ENCODE measurements around the gene KCNH8. TPM values are rescaled to one million over a fixed set of nuclear protein-coding genes. Genes with fewer than 3 reads are reported as not detected.

Gene KCNH8
- total RNA-seq, 1 donor from 2014 or later, result not detected

DNA sequence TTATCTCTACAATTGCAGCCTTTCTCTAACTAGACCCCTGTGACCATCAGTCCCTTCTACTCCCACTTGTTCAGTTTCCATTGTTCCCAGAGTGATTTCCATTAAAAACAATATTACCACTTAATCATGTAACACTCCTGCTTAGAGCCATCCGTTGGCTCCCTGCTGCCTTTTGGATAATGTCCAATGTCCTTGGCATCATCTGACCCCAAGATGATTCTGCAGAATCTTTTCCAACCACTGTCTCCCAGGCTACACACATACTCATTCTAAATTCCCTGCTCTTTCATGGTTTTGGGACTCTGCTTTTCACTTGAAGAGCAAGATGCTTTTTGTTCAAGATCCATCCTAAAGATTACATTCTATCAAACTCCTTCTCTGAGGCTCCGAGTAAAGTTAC is 7.1 kb downstream of the KCNH8 start:
- Histone ChIP-seq H3K4me3 (ENCODE audit: low read depth, low read length) (no peak overlapping the region), H3K27me3 (ENCODE audit: control insufficient read depth, insufficient read depth, low read length) (no peaks in the 10 kb centered on the region), H3K36me3 (ENCODE audit: control insufficient read depth, insufficient read depth, low read length) (no peaks in the 10 kb centered on the region)
- TF ChIP-seq, protein P1, sequence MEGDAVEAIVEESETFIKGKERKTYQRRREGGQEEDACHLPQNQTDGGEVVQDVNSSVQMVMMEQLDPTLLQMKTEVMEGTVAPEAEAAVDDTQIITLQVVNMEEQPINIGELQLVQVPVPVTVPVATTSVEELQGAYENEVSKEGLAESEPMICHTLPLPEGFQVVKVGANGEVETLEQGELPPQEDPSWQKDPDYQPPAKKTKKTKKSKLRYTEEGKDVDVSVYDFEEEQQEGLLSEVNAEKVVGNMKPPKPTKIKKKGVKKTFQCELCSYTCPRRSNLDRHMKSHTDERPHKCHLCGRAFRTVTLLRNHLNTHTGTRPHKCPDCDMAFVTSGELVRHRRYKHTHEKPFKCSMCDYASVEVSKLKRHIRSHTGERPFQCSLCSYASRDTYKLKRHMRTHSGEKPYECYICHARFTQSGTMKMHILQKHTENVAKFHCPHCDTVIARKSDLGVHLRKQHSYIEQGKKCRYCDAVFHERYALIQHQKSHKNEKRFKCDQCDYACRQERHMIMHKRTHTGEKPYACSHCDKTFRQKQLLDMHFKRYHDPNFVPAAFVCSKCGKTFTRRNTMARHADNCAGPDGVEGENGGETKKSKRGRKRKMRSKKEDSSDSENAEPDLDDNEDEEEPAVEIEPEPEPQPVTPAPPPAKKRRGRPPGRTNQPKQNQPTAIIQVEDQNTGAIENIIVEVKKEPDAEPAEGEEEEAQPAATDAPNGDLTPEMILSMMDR (IDR thresholded peaks at IDR 0.05; ENCODE audit: insufficient read depth, low read length, severe bottlenecking), result no peak
- FAIRE-seq (no peak), DNase-seq (ENCODE audit: low read depth) (no peak)

DNA sequence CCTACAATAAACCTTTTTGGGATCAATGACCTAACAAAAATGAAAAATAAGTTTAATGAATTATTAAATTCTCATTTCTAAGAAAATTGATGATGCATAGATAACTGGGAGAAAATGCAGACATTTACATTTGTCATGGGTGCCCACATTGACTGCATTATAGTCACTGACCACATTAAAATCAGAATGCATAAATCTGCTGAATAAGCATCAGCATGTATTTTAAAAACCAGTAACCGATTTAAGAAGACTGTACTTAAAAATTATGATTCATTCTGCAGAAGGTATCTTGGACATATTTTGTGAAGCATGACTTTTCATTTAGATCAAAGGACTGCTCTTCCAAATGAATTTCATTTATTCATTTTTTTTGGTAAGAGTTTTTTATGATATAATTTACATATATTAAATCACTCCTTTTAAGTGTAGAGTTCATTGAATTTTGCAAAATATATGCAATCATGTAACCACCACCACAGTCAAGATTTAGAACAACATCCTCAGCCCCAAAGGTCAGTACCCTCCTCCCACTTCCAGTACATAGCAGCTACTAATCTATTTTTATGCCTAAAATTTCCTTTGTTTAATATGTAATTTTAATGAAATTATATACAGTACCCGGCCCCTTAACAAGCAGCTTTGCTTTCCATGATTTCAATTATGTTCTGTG is 11.8 kb downstream of the KCNH8 start:
- no peaks in the 10 kb centered on the region for H3K27me3 ChIP-seq (ENCODE audit: control insufficient read depth, insufficient read depth, low read length)
- TF ChIP-seq, protein P1 (IDR thresholded peaks at IDR 0.05; ENCODE audit: insufficient read depth, low read length, severe bottlenecking), result no peak
- no peaks in the 10 kb centered on the region for H3K36me3 ChIP-seq (ENCODE audit: control insufficient read depth, insufficient read depth, low read length)
- FAIRE-seq (no peak), DNase-seq (ENCODE audit: low read depth) (no peak)
- no peak overlapping the region for H3K4me3 ChIP-seq (ENCODE audit: low read depth, low read length)

DNA sequence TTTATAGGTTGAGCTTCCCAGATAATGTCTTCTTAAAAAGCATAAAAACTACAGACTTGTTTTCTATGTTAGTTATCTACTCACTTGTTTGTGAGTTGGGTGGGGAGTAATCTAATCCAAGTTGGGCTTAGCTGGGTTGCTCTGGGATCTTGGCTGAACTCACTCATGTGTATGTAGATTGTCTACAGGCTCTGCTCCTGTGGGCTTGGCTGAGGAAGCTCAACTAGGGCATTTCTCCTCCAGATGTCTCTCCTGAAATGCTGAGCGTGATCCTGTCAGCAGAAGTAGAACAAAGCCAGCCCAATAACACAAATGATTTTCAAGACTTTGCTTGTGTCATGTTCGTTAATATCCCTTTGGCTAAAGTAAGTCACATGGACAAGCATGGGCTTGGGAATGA is 17.3 kb downstream of the KCNH8 start:
- no peak for FAIRE-seq
- TF ChIP-seq, protein P1 (IDR thresholded peaks at IDR 0.05; ENCODE audit: insufficient read depth, low read length, severe bottlenecking), result no peak
- no peak overlapping the region for H3K4me3 ChIP-seq (ENCODE audit: low read depth, low read length)

DNA sequence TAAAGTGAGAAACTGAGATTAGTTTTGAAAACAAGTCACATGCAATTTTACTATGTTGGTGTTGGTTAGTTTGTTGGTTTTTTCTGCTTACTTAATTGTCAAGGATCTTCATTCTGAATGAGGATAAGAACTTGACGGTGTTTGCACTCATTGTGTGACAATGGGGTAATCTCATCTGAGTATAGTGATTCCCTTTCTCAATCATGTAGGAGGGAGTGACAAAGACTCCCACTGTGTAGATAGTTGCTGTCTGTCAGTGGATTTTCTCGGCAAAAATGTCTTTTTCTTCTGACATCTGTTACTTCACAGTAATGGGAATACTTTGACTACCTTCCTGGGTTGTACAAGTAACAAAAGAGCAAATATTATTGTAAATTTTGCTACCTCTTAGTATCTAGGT is 23.5 kb downstream of the KCNH8 start:
- Histone ChIP-seq H3K4me3 (ENCODE audit: low read depth, low read length) (no peak overlapping the region), H3K27me3 (ENCODE audit: control insufficient read depth, insufficient read depth, low read length) (no peaks in the 10 kb centered on the region), H3K36me3 (ENCODE audit: control insufficient read depth, insufficient read depth, low read length) (no peaks in the 10 kb centered on the region)
- TF ChIP-seq, protein P1 (IDR thresholded peaks at IDR 0.05; ENCODE audit: insufficient read depth, low read length, severe bottlenecking), result no peak
- FAIRE-seq (no peak), DNase-seq (ENCODE audit: low read depth) (no peak)

More for the DNA sequence above, 17.3 kb downstream of the KCNH8 start:
- DNase-seq (ENCODE audit: low read depth), result no peak
- H3K27me3 ChIP-seq (ENCODE audit: control insufficient read depth, insufficient read depth, low read length), result no peaks in the 10 kb centered on the region
- H3K36me3 ChIP-seq (ENCODE audit: control insufficient read depth, insufficient read depth, low read length), result no peaks in the 10 kb centered on the region

DNA sequence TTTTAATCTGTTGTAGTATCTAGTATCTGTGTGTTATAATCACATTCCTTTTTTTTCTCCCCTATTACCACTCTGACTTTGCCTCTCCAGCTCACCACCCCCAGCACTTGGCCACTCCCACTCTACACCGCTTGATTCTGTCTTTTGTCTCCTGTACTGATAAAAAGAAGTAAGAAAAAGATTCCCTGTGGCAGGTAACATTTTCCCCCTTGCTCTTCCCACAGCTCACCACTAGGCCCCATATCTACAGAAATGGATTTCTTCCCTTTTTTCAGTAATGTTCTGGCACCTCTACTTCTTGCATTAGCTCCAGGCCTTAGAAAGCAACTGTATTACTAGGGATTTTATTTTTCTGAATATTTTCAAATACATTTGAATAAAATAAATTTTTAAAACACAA is 25.6 kb downstream of the KCNH8 start:
- TF ChIP-seq, protein P1 (IDR thresholded peaks at IDR 0.05; ENCODE audit: insufficient read depth, low read length, severe bottlenecking), result no peak
- H3K36me3 ChIP-seq (ENCODE audit: control insufficient read depth, insufficient read depth, low read length), result no peaks in the 10 kb centered on the region
- FAIRE-seq, result no peak

DNA sequence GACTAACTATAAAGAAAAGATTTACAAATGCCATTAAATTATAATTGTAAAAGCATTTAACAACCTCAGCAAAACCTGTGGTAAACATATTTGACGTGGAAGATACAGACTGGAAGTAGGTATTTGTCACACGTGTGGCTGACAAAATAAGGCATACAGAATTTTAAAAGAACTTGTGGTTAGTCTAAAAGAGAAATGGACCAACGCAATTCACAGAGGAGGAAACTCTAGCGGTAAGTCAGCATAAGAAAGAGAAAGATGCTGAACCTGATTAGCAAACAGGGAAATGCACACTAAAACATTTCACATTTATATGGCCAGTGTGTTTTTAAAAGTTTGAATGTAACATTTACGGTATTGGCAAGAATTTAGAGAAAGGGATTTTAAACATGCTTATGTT is 35.3 kb downstream of the KCNH8 start:
- FAIRE-seq, result no peak
- Histone ChIP-seq H3K27me3 (ENCODE audit: control insufficient read depth, insufficient read depth, low read length) (no peaks in the 10 kb centered on the region), H3K36me3 (ENCODE audit: control insufficient read depth, insufficient read depth, low read length) (no peaks in the 10 kb centered on the region), H3K4me3 (ENCODE audit: low read depth, low read length) (no peak overlapping the region)
- DNase-seq (ENCODE audit: low read depth), result no peak
- TF ChIP-seq, protein P1 (IDR thresholded peaks at IDR 0.05; ENCODE audit: insufficient read depth, low read length, severe bottlenecking), result no peak

More for the DNA sequence above, 25.6 kb downstream of the KCNH8 start:
- DNase-seq (ENCODE audit: low read depth), result no peak
- no peaks in the 10 kb centered on the region for H3K27me3 ChIP-seq (ENCODE audit: control insufficient read depth, insufficient read depth, low read length)
- H3K4me3 ChIP-seq (ENCODE audit: low read depth, low read length), result no peak overlapping the region

Data from bronchial epithelial cell (primary cell).